GM04504 (cell line): ENCODE results near the gene CST7.

Experiments used
- DNase-seq: peaks from one replicate; pipeline ENCODE4 v3.0.0-alpha.2; 2012; ENCODE audit warnings: low read depth

CST7 gene

GRCh38 chr20:24964506-24964840 lies 15.4 kb downstream of the CST7 start:
- DNase-seq = no peak

DNA sequence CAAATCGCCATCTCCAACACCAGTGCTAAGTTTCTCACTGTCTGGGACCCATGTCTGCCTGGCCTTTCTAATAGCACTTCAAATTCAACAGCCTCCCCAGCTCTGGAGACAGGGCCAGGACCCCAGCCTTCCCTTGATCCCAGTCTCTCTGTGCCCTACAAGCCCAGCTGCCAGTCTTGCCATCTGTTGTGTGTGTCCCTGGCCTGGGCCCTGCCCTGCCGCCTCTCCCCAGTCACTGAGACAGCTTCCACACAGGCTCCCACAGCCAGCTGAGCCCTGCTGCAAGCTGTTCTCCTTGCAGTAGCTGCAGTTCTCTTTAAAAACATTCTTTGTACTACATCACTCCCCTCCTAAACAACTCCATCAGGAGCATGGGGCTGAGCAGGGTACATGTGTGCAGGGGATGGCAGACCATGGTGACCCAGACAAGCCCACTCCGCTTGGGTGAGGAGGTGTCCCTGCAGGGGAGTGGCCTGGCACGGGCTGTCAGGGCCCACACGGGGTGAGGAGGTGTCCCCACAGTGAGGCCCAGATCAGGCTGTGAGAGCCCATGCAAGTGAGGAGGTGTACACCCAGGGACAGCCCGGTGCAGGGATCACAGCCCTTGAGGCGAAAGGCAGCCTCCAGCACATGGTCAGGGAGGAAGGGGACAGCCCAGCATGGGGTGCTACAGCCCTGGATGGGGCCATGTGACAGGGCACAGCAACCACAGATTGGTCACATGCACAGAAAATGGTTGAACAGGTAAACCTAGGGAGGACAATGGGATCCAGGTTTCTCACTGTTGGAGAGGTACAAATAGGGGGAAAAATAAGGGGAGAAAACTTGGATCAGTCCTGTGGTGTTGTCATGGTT lies 16.2 kb downstream of the CST7 start:
- no peak for DNase-seq

- DNase-seq = no peak
Observed at GRCh38 chr20:24966317-24967012, 17.4 kb downstream of the CST7 start.

- DNase-seq = no peak
Observed at GRCh38 chr20:24968278-24968800, 19.3 kb downstream of the CST7 start.

DNA sequence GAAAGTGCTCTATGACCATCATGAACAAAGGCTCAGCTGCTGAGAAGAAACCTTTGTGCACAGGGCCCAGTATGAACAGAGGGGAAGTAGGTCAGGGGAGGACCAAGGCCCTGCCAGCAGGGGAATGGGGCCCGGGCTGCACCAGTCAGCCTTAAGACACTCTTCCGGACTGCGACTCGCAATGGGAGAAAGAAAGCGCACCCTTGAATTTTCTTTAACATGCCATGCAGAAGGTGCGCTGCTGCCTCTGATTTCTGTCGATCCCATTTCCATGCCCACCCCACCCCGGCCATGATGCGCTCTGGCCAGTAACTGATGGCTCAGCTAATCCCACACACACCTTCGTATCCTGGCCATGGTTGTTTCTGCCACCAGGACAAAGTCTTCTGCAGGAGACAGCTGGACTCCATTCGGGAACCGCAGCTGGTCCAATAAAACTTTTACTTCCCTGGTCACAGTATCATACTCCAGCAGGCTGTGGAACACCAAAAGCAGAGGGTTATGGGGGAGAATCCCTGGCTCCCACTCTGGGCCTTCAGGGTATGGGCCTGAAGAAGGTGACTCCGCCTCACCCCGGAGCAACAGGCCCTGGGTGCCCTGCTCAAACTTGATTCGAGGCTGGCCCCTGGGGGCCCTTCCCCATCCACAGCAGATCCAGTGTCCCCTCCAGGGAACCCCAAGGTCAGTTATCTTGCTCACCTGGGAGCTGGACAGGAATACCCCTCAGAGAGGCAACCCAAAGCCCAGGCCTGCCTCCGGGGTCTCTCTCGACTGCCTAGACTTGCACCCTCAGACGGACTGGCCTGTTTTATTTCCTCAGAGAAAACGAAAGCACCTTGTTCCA lies 20.3 kb downstream of the CST7 start:
- DNase-seq = no peak

DNA sequence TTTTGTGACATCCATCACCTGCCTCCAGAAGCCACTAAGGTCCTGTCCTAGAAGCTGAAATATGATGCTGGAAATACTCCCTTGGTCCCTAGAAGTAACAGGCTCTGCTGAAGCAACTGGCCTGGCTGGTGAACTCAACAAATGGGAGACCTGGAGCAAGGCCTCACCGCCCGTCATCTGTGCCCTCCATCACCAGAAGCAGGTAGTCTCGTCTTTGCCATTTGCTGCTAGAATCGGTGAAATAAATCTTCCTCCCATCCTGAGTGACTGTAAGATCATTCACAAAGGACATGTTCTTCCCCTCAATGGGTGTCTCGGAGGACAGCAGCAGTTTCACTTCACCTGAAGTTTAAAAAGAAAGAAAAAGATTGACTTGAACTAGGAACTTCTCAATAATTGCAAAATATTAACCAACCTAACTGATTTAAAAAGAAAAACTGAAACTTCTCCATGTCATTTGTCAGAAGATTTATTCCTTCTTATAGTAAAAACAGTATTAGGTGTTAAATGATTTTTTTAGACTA lies 21.0 kb downstream of the CST7 start:
- DNase-seq = no peak

- DNase-seq = no peak
Observed at GRCh38 chr20:24970754-24971153, 21.7 kb downstream of the CST7 start.

GRCh38 chr20:24971376-24972101 lies 22.5 kb downstream of the CST7 start:
- DNase-seq = no peak

GRCh38 chr20:24972341-24972740 lies 23.3 kb downstream of the CST7 start:
- DNase-seq = no peak

DNA sequence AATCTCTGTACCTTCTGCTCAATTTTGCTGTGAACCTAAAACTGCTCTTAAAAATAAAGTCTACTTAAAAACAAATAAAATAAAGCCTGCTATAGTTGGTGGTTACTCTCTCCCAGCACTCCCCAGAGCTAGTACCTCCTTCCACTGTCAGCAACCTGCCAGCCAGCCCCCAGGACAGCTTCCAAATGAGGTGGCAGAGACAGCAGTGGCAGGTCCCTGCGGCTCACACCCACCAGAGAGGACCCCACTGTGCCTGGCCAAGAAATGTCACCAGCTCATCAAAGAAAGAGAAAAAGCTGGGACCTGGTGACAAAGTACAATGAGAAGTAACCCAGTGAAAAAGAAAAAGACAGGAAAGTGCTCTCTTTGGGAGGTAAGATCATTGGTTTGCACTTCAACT lies 28.3 kb downstream of the CST7 start:
- no peak for DNase-seq

DNA sequence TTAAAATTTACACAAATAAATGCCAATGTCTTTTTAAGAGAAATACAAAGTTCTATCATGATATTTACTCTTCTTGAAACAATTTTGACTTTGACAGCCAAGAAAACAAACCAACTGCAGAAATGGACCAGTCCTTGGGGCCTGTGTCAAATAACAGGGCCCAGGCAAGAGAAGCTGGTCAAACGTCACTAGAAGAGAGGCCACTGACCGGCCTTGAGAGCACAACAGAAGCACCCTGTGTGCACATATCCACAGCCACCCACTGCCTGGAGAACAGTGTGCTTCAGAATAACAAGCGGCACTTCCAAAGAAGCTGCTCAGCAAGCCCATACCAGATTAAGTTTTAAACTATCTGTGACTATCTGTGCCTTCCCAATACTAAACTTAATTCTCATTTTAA lies 28.7 kb downstream of the CST7 start:
- no peak for DNase-seq

DNA sequence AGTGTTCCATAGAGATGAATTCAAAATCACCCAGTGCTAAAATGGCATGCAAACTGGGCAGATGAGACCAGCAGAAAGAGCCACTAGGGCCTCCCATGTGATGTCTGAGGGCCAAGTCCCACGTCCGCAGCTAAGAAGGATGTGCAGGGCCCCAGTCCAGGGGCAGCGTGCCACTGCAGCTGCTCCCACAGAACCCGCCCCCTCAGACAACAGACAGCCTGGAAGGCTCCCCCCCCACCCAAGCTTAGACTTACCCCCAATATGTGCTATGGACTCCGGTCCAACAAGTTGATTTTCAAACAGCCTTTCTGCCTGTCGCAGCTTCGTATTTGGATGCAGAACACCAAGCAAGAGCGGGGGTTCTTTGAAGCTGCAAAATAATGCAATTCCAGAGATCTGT lies 29.4 kb downstream of the CST7 start:
- DNase-seq = no peak

GRCh38 chr20:24979036-24979960 lies 30.2 kb downstream of the CST7 start:
- no peak for DNase-seq

DNA sequence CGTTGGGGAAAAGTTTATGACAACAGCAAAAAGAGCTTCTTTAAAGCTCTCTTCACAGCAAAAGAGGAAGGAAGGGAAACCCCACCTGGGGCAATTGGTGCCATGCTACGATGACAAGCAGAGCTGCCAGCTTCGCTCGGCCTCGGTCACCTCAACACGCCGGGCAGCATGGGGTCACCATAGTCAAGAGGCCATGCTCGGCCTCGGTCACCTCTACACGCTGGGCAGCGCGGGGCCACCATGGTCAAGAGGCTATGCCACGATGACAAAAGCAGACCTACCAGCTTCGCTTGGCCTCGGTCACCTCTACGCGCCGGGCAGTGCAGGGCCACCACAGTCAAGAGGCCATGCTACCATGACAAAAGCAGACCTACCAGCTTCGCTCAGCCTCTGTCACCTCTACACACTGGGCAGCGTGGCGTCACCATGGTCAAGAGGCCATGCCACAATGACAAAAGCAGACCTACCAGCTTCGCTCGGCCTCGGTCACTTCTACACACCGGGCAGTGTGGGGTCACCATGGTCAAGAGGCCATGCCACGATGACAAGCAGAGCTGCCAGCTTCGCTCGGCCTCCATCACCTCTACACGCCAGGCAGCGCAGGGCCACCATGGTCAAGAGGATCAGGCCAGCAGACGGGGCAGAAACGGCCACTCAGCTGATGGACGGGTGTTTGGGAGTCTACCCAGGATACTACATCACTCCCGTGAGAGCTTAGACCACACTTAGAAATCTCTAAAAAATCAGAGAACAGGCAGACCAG lies 31.4 kb downstream of the CST7 start:
- no peak for DNase-seq

- no peak for DNase-seq
Observed at GRCh38 chr20:24981282-24981681, 32.2 kb downstream of the CST7 start.

DNA sequence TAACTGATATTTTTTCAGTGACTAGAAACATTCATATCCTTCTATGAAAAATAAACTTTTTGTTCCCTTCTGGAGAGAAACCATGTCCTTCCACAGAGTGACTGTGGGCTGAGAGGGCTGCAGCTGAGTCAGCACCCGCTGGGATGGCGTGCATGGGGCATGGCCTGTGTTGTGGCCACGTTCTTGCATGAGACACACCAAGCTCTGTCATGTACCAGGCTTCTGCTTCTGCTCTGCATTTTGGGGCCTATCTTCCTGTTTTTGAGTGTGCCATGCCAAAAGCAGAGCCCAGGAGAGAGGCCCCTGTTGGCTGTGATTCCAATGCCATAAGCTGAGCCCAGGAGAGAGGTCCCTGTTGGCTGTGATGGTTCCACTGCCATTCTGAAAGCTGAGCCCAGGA lies 32.7 kb downstream of the CST7 start:
- DNase-seq = no peak

GRCh38 chr20:24983896-24984295 lies 34.8 kb downstream of the CST7 start:
- DNase-seq = no peak

GRCh38 chr20:24984961-24985640 lies 36.0 kb downstream of the CST7 start:
- DNase-seq = no peak

GRCh38 chr20:24985802-24986201 lies 36.7 kb downstream of the CST7 start:
- no peak for DNase-seq
